ENCODE results near the gene SKA1. TPM values are rescaled to one million over a fixed set of nuclear protein-coding genes. Genes with fewer than 3 reads are reported as not detected.
"Not testable (repeated sequence)": the region's sequence is repeated elsewhere in the genome, so short reads cannot be mapped to it uniquely, and the experiment has no call there.

SKA1 gene
- total RNA-seq, 2 experiments from 2014 or later = 45.6 to 47.5 TPM

GRCh38 chr18:50424877-50425690 is 50.2 kb downstream of the SKA1 start:
- ATAC-seq (no peak), DNase-seq (no peak)
- H3K27me3 Mint-ChIP-seq = peaks cover 27% of the 10 kb centered on the region
- CTCF ChIA-PET = no interaction called here
- peaks cover 2% of the 10 kb centered on the region for H3K36me3 Mint-ChIP-seq
- peaks cover 2% of the 10 kb centered on the region for H3K9me3 Mint-ChIP-seq (ENCODE audit: low read depth)
- no peak overlapping the region for H3K27ac Mint-ChIP-seq
- H3K4me3 Mint-ChIP-seq = no peak overlapping the region
- H3K4me1 Mint-ChIP-seq = no peaks in the 10 kb centered on the region

GRCh38 chr18:50427896-50428295 is 53.0 kb downstream of the SKA1 start:
- H3K36me3 Mint-ChIP-seq = peaks cover 2% of the 10 kb centered on the region
- H3K4me3 Mint-ChIP-seq = no peak overlapping the region
- no peak overlapping the region for H3K27ac Mint-ChIP-seq
- CTCF ChIA-PET = interaction anchor here (0.5 to 2.5 kb wide), 4 partner anchors 7 to 210 kb away, joined by 3 to 13 read pairs (median 8); no protein-coding TSS in a partner anchor
- no peaks in the 10 kb centered on the region for H3K4me1 Mint-ChIP-seq
- DNase-seq (no peak), ATAC-seq (no peak)
- H3K9me3 Mint-ChIP-seq (ENCODE audit: low read depth) = peaks cover 2% of the 10 kb centered on the region
- peaks cover 25% of the 10 kb centered on the region for H3K27me3 Mint-ChIP-seq

GRCh38 chr18:50428531-50429206 is 53.8 kb downstream of the SKA1 start:
- ATAC-seq (no peak), DNase-seq (no peak)
- Mint-ChIP-seq H3K4me1 (no peaks in the 10 kb centered on the region), H3K36me3 (peaks cover 2% of the 10 kb centered on the region), H3K9me3 (ENCODE audit: low read depth) (peaks cover 2% of the 10 kb centered on the region), H3K27me3 (peaks cover 24% of the 10 kb centered on the region), H3K27ac (no peak overlapping the region), H3K4me3 (no peak overlapping the region)
- CTCF ChIA-PET = interaction anchor here (0.5 to 2.5 kb wide), 9 partner anchors 8 to 211 kb away, joined by 3 to 13 read pairs (median 4); partner anchors contain the start of gene MBD1

DNA sequence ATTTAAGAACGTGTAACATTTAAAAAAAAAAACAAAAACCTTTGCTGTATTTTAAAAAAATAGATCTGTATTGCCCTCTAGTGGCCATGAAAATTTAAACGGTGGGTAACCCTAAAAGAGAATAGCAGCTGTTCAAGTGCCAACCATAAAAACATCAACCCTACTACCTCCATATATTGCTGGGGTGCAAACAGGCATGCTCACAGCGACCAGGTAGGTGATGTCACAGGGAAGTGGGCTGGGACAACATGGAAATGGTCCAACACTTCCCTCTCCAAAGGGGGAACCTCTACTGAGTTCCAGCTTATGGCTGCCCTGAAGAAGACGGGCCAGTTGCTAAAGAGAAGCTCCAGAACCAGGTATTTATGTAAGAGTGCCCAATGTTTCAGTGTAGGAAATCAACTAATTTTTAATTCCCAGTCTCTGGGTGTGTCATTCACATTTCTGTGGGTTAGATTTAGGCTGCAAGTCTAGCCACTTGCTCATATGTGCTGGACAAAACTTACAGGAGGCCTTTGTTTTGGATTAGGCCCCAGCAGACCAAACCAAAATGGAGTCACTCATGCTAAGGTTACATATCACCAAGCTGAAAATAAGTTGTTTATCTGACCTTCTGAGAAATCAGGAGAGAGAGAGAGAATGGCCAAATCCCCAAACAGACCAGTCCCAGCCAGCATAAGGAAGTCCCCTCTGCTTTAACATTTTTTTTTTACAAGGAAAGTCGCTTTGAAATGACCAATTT is 54.5 kb downstream of the SKA1 start:
- Mint-ChIP-seq H3K36me3 (peaks cover 2% of the 10 kb centered on the region), H3K27me3 (peaks cover 26% of the 10 kb centered on the region), H3K9me3 (ENCODE audit: low read depth) (peaks cover 2% of the 10 kb centered on the region), H3K4me3 (no peak overlapping the region), H3K4me1 (no peaks in the 10 kb centered on the region), H3K27ac (no peak overlapping the region)
- CTCF ChIA-PET = interaction anchor here (0.7 to 2.5 kb wide), 9 partner anchors 8 to 531 kb away, joined by 3 to 13 read pairs (median 4); partner anchors contain the start of gene MBD1
- DNase-seq (no peak), ATAC-seq (no peak)

GRCh38 chr18:50432915-50433314 is 58.1 kb downstream of the SKA1 start:
- Mint-ChIP-seq H3K9me3 (ENCODE audit: low read depth) (no peaks in the 10 kb centered on the region), H3K27ac (no peak overlapping the region), H3K4me1 (no peaks in the 10 kb centered on the region), H3K27me3 (peaks cover 12% of the 10 kb centered on the region), H3K4me3 (no peak overlapping the region), H3K36me3 (no peaks in the 10 kb centered on the region)
- ATAC-seq = no peak
- CTCF ChIA-PET = interaction anchor here (0.9 kb wide), 1 partner anchor 76 kb away, joined by 3 read pairs; no protein-coding TSS in a partner anchor
- DNase-seq = no peak

DNA sequence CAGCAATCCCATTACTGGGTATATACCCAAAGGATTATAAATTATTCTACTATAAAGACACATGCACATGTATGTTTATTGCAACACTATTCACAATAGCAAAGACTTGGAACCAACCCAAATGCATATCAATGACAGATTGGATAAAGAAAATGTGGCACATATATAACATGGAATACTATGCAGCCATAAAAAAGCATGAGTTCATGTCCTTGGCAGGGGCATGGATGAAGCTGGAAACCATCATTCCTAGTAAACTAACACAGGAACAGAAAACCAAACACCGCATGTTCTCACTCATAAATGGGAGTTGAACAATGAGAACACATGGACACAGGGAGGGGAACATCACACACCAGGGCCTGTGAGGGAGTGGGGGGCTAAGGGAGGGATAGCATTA is 61.9 kb downstream of the SKA1 start:
- H3K9me3 Mint-ChIP-seq (ENCODE audit: low read depth); H3K36me3 Mint-ChIP-seq; H3K4me1 Mint-ChIP-seq; DNase-seq; H3K27me3 Mint-ChIP-seq; ATAC-seq; H3K27ac Mint-ChIP-seq; CTCF ChIA-PET; H3K4me3 Mint-ChIP-seq: not testable (repeated sequence)

DNA sequence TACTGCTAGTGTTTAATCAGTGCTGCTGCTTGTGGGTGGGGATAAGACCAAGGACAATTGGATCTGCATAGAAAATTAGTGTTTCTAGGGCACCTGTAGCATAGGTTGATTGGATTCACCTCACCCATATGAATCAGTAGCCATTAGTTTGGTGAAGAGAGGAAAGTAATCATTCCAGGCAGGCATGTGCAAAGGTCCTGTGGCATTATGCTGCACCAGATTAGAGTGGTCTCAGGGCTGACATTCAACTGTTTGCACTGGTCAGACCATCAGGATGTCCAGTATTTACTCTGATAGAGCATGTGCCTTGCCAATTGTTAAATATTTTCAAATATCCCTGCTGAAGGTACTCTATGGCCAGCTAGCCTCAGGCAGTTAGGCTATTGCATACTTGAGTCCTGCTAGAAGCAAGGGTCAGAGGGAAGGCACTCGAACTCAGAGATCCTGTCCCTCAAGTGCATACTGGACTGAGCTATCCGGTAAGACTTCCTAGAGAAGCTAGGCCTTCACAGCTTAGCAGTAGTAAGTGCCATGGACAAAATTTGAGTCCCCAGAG is 64.7 kb downstream of the SKA1 start:
- Mint-ChIP-seq H3K27me3 (no peaks in the 10 kb centered on the region), H3K4me3 (no peak overlapping the region), H3K27ac (no peak overlapping the region), H3K4me1 (no peaks in the 10 kb centered on the region), H3K9me3 (ENCODE audit: low read depth) (no peaks in the 10 kb centered on the region), H3K36me3 (no peaks in the 10 kb centered on the region)
- CTCF ChIA-PET = interaction anchor here (1.5 kb wide), 1 partner anchor 10 kb away, joined by 4 read pairs; no protein-coding TSS in a partner anchor
- no peak for ATAC-seq
- no peak for DNase-seq

DNA sequence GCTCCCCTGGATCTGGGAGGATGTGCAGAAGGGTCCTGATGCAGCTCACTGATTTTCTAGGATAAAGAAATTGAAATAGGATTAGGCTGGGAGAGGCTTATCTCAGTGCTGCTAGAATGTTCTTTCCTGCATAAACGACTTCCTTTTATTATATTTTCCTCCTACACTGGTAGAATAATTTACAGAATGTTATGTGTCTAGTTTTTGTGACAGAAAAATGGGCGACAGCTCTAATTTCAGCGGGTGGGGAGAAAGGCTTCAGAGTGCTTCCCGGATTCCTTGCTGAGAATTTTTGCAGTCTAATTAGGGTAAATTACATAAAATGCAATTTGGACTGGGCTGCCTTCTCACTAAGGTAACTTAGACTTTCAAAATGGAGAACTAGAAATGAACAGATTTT is 66.2 kb downstream of the SKA1 start:
- Mint-ChIP-seq H3K36me3 (no peaks in the 10 kb centered on the region), H3K4me1 (no peaks in the 10 kb centered on the region), H3K9me3 (ENCODE audit: low read depth) (no peaks in the 10 kb centered on the region), H3K27ac (no peak overlapping the region), H3K27me3 (no peaks in the 10 kb centered on the region), H3K4me3 (no peak overlapping the region)
- CTCF ChIA-PET = no interaction called here
- ATAC-seq = no peak
- no peak for DNase-seq

GRCh38 chr18:50441501-50441900 is 66.7 kb downstream of the SKA1 start:
- Mint-ChIP-seq H3K4me1 (no peaks in the 10 kb centered on the region), H3K9me3 (ENCODE audit: low read depth) (no peaks in the 10 kb centered on the region), H3K36me3 (no peaks in the 10 kb centered on the region), H3K27me3 (no peaks in the 10 kb centered on the region), H3K4me3 (no peak overlapping the region), H3K27ac (no peak overlapping the region)
- no peak for ATAC-seq
- DNase-seq = no peak
- CTCF ChIA-PET = interaction anchor here (1.7 kb wide), 1 partner anchor 12 kb away, joined by 5 read pairs; no protein-coding TSS in a partner anchor

Other genes starting within 250 kb of the SKA1 start
- gene MYO5B, start 179.9 kb upstream of the SKA1 start, total RNA-seq = under 1 TPM in 1 of 2 experiments, not detected in 1; 0.02 TPM
- gene CFAP53, start 108.6 kb upstream of the SKA1 start, total RNA-seq = under 1 TPM; 0.16 to 0.50 TPM
- gene MBD1, start 93.5 kb upstream of the SKA1 start, total RNA-seq = 100 to 1,000 TPM in 1 of 2 experiments, 10 to 100 TPM in 1; 97.8 to 106 TPM
- 100 to 1,000 TPM; 128 to 150 TPM for gene CXXC1, start 87.4 kb upstream of the SKA1 start, total RNA-seq
- not detected for gene MAPK4, start 185.0 kb downstream of the SKA1 start, total RNA-seq

All from activated CD8-positive, alpha-beta memory T cell treated with anti-CD3 and anti-CD28 coated beads, Interleukin-2, amount 10 ng/mL, durations not matched to agents 7 days and 5 days (primary cell).